Fibroblast of skin of scalp (primary cell): ENCODE measurements around the gene IL1R2.
"Not testable (repeated sequence)": the region's sequence is repeated elsewhere in the genome, so short reads cannot be mapped to it uniquely, and the experiment has no call there.

ENCODE experiments used
- DNase-seq: peaks from one replicate; pipeline ENCODE4 v3.0.0-alpha.2; 2013

Gene IL1R2

GRCh38 chr2:102063487-102063911, 71.7 kb downstream of the IL1R2 start:
- peak; percentile 62 for DNase-seq

- peak; percentile 97 for DNase-seq
Measured at GRCh38 chr2:102063941-102064678, 72.3 kb downstream of the IL1R2 start.

- peak; percentile 65 for DNase-seq
Measured at GRCh38 chr2:102064679-102065674, 73.2 kb downstream of the IL1R2 start.

GRCh38 chr2:102065675-102066252, 74.0 kb downstream of the IL1R2 start:
- no peak for DNase-seq

- DNase-seq, result no peak
Measured at GRCh38 chr2:102066554-102066953, 74.8 kb downstream of the IL1R2 start.

GRCh38 chr2:102068126-102068525, 76.4 kb downstream of the IL1R2 start:
- not testable (repeated sequence) for DNase-seq

- no peak for DNase-seq
Measured at GRCh38 chr2:102069311-102069974, 77.7 kb downstream of the IL1R2 start.

- DNase-seq, result peak; percentile 55
Measured at GRCh38 chr2:102070058-102070642, 78.4 kb downstream of the IL1R2 start.

DNA sequence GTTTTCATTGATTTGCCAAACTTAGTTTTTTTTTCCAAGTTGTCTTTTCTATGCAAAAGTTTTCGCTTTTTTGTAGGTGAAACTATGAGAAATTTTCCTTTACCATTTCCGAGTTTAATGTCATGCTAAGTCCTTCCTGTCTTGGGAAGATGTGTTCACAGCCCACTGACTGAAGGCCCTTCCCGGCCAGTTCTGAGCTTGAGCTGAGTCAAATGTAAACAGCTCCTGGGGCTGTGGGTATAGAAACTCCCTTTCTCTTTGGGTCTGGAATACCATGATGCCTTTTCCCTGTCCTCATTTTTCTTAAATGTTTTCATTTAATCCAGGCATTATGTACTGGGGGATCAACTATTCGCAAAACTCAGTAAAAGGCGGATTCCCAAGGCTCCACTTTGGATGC, 81.0 kb downstream of the IL1R2 start:
- DNase-seq, result no peak

DNA sequence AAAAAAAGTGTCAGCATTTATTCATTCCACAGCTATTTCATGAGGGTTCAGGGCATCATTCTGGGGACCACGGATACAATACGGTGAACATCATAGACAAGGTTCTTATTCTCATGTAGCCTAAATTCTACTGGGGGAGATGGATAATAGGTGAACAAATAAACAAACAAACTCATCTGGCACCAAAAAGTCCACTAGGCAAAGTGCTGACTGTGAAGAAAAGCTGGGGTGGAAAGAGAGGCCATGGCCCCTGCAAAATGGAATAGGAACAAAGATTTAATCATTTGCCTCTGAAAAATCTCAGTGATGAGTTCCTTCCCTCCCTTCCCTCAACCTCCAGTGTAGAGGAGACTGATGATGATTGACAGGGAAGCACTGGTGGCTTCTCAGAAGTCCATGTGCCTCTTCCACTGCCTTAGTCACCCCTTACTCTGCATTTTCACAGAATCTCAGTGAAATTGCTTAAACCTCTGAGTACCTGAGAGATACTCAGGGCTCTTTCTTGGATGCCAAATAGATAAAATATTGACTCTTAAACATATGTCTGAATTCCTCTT, 81.5 kb downstream of the IL1R2 start:
- DNase-seq, result no peak

- no peak for DNase-seq
Measured at GRCh38 chr2:102074152-102074783, 82.5 kb downstream of the IL1R2 start.

DNA sequence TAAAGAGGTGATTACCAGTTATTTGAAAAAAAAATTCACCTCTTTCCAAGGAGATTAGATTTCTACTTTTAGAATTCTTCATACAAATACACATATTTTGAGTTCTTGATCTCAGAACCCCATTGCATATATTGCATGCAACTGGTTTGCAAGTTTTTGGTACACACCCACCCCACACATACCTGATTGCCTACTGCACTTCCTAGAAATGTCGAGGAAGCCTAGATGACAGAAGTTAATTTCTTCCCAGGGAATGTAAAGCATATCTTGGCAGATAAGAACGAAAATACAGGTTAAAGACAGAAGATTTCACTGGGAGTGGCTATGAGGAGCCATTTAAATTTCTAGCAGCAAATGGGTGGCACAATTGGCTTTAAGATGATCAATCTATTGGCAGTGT, 83.7 kb downstream of the IL1R2 start:
- DNase-seq, result no peak

DNA sequence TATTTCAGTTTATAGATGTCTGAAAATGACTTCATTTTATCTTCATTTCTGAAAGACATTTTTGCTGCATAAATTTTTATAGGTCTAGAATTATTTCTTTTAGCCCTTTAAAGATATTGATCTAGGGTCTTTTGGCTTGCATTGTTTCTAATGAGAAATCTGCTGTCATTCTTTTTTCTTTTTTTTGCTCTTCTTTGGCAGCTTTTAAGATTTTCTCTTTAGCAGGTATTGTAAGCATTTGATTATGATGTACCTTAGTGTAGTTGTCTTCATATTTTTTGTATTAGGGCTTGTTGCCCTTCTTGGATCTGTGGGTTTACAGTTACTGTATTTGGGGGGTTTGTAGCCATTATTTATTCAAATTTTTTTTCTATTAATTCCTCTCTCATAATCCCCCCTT, 84.8 kb downstream of the IL1R2 start:
- DNase-seq, result no peak
